Rectal smooth muscle tissue (tissue), 1 donor: ENCODE measurements around the gene BRD9.

ENCODE experiments used
- H3K27ac ChIP-seq: one replicate; pipeline ENCODE4 v1.7.0; 2013; ENCODE audit warnings: low read depth, low read length, inconsistent platforms
- H3K27me3 ChIP-seq: one replicate; pipeline ENCODE4 v1.7.0; 2013; ENCODE audit warnings: low read length; ENCODE audit not compliant: control insufficient read depth, insufficient read depth
- H3K36me3 ChIP-seq: one replicate; pipeline ENCODE4 v1.7.0; 2013; ENCODE audit warnings: low read length; ENCODE audit not compliant: control insufficient read depth, insufficient read depth
- H3K4me1 ChIP-seq: one replicate; pipeline ENCODE4 v1.7.0; 2013; ENCODE audit warnings: low read length; ENCODE audit not compliant: control insufficient read depth, insufficient read depth
- H3K4me3 ChIP-seq: one replicate; pipeline ENCODE4 v1.7.0; 2013; ENCODE audit warnings: low read length
- H3K9ac ChIP-seq: one replicate; pipeline ENCODE4 v1.7.0; 2013; ENCODE audit warnings: low read length

Gene BRD9

GRCh38 chr5:907366-907910 is 14.8 kb upstream of the BRD9 start:
- Histone ChIP-seq H3K9ac (no peak overlapping the region), H3K27ac (no peak overlapping the region), H3K4me3 (no peak overlapping the region), H3K27me3 (no peaks in the 10 kb centered on the region), H3K36me3 (no peaks in the 10 kb centered on the region), H3K4me1 (no peaks in the 10 kb centered on the region)

- Histone ChIP-seq H3K27ac (no peak overlapping the region), H3K4me3 (no peak overlapping the region), H3K4me1 (no peaks in the 10 kb centered on the region), H3K27me3 (no peaks in the 10 kb centered on the region), H3K36me3 (no peaks in the 10 kb centered on the region), H3K9ac (no peak overlapping the region)
Measured at GRCh38 chr5:905139-905642, 12.6 kb upstream of the BRD9 start.

GRCh38 chr5:903756-904096 is 11.1 kb upstream of the BRD9 start:
- H3K36me3 ChIP-seq, result no peaks in the 10 kb centered on the region
- H3K4me1 ChIP-seq, result no peaks in the 10 kb centered on the region
- H3K4me3 ChIP-seq, result no peak overlapping the region
- no peak overlapping the region for H3K27ac ChIP-seq
- no peaks in the 10 kb centered on the region for H3K27me3 ChIP-seq
- no peak overlapping the region for H3K9ac ChIP-seq

- Histone ChIP-seq H3K36me3 (no peaks in the 10 kb centered on the region), H3K4me3 (no peak overlapping the region), H3K4me1 (no peaks in the 10 kb centered on the region), H3K9ac (no peak overlapping the region), H3K27ac (no peak overlapping the region), H3K27me3 (no peaks in the 10 kb centered on the region)
Measured at GRCh38 chr5:902129-902916, 9.7 kb upstream of the BRD9 start.

GRCh38 chr5:900781-901180 is 8.2 kb upstream of the BRD9 start:
- Histone ChIP-seq H3K36me3 (no peaks in the 10 kb centered on the region), H3K4me3 (no peak overlapping the region), H3K4me1 (no peaks in the 10 kb centered on the region), H3K27ac (no peak overlapping the region), H3K9ac (no peak overlapping the region), H3K27me3 (no peaks in the 10 kb centered on the region)

- H3K9ac ChIP-seq, result no peak overlapping the region
- H3K4me3 ChIP-seq, result no peak overlapping the region
- peaks cover 8% of the 10 kb centered on the region for H3K36me3 ChIP-seq
- H3K27ac ChIP-seq, result no peak overlapping the region
- H3K27me3 ChIP-seq, result no peaks in the 10 kb centered on the region
- H3K4me1 ChIP-seq, result peaks cover 5% of the 10 kb centered on the region
Measured at GRCh38 chr5:893711-894110, 1.1 kb upstream of the BRD9 start.

GRCh38 chr5:893137-893506 is 521 bp upstream of the BRD9 start:
- peaks cover 10% of the 10 kb centered on the region for H3K36me3 ChIP-seq
- H3K4me3 ChIP-seq, result peak overlapping the region; percentile 85
- H3K4me1 ChIP-seq, result peaks cover 5% of the 10 kb centered on the region
- H3K27me3 ChIP-seq, result no peaks in the 10 kb centered on the region
- no peak overlapping the region for H3K27ac ChIP-seq
- no peak overlapping the region for H3K9ac ChIP-seq

GRCh38 chr5:891837-892393 is 686 bp downstream of the BRD9 start:
- Histone ChIP-seq H3K9ac (peak overlapping the region; percentile 34), H3K27ac (peak overlapping the region; percentile 75), H3K36me3 (peaks cover 17% of the 10 kb centered on the region), H3K4me3 (peak overlapping the region; percentile 85), H3K27me3 (no peaks in the 10 kb centered on the region), H3K4me1 (peaks cover 5% of the 10 kb centered on the region)

- no peak overlapping the region for H3K9ac ChIP-seq
- H3K36me3 ChIP-seq, result peaks cover 23% of the 10 kb centered on the region
- peak overlapping the region; percentile 85 for H3K4me3 ChIP-seq
- H3K27ac ChIP-seq, result no peak overlapping the region
- peaks cover 5% of the 10 kb centered on the region for H3K4me1 ChIP-seq
- no peaks in the 10 kb centered on the region for H3K27me3 ChIP-seq
Measured at GRCh38 chr5:891117-891836, 1.3 kb downstream of the BRD9 start.

- Histone ChIP-seq H3K9ac (no peak overlapping the region), H3K36me3 (peaks cover 32% of the 10 kb centered on the region), H3K27ac (no peak overlapping the region), H3K4me1 (peaks cover 5% of the 10 kb centered on the region), H3K4me3 (no peak overlapping the region), H3K27me3 (no peaks in the 10 kb centered on the region)
Measured at GRCh38 chr5:889075-889710, 3.4 kb downstream of the BRD9 start.

- Histone ChIP-seq H3K27ac (no peak overlapping the region), H3K27me3 (no peaks in the 10 kb centered on the region), H3K36me3 (peaks cover 36% of the 10 kb centered on the region), H3K9ac (no peak overlapping the region), H3K4me3 (no peak overlapping the region), H3K4me1 (peaks cover 5% of the 10 kb centered on the region)
Measured at GRCh38 chr5:888638-889035, 4.0 kb downstream of the BRD9 start.

GRCh38 chr5:887947-888637 is 4.5 kb downstream of the BRD9 start:
- Histone ChIP-seq H3K36me3 (peaks cover 40% of the 10 kb centered on the region), H3K4me3 (no peak overlapping the region), H3K9ac (no peak overlapping the region), H3K4me1 (peaks cover 5% of the 10 kb centered on the region), H3K27me3 (no peaks in the 10 kb centered on the region), H3K27ac (no peak overlapping the region)
